Measurements from ENCODE around the gene MEGF10. TPM values are rescaled to one million over a fixed set of nuclear protein-coding genes. Genes with fewer than 3 reads are reported as not detected.

Gene MEGF10
- total RNA-seq, 1 donor from 2014 or later: 0.47 TPM

DNA sequence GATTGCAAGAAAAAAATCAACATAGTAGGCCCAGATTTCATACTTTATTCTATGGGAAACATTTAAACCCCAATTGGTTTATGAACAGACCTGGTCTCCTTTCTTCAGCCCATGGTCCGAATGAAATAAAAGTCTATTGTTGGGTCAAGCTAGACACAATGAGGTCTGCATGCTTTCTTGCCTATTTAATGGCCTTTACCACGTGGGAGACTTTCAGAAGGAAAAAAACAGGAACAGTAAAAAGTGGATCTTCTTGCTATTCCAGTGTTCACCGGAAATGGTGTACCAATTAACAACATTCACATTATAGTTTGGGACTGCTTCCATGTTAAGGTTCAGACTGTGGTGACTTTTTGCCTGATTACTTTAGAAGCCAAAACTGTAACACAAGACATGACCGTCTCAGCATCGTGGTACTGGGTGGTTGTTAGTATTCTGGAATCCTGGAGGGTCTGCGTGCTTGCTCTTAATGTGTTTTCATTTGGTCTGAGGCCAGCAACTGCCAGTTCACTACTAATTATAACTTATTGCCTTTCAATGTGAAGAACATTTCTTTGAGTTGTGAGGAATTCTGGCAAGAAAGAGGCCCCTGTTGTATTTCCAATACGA lies 141.5 kb downstream of the MEGF10 start:
- no peaks in the 10 kb centered on the region for H3K36me3 ChIP-seq
- no peaks in the 10 kb centered on the region for H3K27me3 ChIP-seq (ENCODE audit: low read depth)
- no peak overlapping the region for H3K4me3 ChIP-seq
- intact Hi-C loops (cut with micrococcal nuclease): no loop called here
- H3K4me1 ChIP-seq: peaks cover 15% of the 10 kb centered on the region
- no peak for DNase-seq
- H3K27ac ChIP-seq (replicated peaks): no peak overlapping the region
- TF ChIP-seq, protein P1, sequence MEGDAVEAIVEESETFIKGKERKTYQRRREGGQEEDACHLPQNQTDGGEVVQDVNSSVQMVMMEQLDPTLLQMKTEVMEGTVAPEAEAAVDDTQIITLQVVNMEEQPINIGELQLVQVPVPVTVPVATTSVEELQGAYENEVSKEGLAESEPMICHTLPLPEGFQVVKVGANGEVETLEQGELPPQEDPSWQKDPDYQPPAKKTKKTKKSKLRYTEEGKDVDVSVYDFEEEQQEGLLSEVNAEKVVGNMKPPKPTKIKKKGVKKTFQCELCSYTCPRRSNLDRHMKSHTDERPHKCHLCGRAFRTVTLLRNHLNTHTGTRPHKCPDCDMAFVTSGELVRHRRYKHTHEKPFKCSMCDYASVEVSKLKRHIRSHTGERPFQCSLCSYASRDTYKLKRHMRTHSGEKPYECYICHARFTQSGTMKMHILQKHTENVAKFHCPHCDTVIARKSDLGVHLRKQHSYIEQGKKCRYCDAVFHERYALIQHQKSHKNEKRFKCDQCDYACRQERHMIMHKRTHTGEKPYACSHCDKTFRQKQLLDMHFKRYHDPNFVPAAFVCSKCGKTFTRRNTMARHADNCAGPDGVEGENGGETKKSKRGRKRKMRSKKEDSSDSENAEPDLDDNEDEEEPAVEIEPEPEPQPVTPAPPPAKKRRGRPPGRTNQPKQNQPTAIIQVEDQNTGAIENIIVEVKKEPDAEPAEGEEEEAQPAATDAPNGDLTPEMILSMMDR (IDR thresholded peaks at IDR 0.05; ENCODE audit: borderline replicate concordance): no peak
- H3K9me3 ChIP-seq (replicated peaks): no peaks in the 10 kb centered on the region

DNA sequence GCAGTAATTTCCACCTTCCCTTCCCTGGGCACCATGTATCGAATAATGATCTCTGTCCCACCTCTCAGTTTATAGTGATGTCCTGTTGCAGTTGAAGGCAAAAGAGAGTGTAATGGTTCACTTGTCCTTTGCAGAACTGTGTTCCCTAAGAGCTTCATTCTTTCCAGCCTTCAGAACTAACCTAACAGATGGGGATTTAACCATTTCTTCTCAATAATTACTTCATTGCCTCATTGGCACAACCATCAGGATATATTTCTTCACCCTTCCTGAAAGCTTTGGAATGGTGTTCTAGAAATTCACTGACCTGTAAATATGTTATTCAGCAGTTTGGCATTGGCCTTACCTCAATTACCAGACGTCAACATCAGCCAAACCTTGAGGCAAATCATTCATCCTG lies 142.9 kb downstream of the MEGF10 start:
- DNase-seq: no peak
- Histone ChIP-seq H3K9me3 (replicated peaks) (no peaks in the 10 kb centered on the region), H3K4me3 (no peak overlapping the region), H3K27me3 (ENCODE audit: low read depth) (no peaks in the 10 kb centered on the region), H3K27ac (replicated peaks) (no peak overlapping the region), H3K36me3 (no peaks in the 10 kb centered on the region), H3K4me1 (peaks cover 4% of the 10 kb centered on the region)
- intact Hi-C loops (cut with micrococcal nuclease): no loop called here
- TF ChIP-seq, protein P1 (IDR thresholded peaks at IDR 0.05; ENCODE audit: borderline replicate concordance): no peak

GRCh38 chr5:127434588-127434987 lies 144.0 kb downstream of the MEGF10 start:
- DNase-seq: no peak
- Histone ChIP-seq H3K9me3 (replicated peaks) (no peaks in the 10 kb centered on the region), H3K36me3 (no peaks in the 10 kb centered on the region), H3K4me1 (no peaks in the 10 kb centered on the region), H3K27ac (replicated peaks) (no peak overlapping the region), H3K27me3 (ENCODE audit: low read depth) (no peaks in the 10 kb centered on the region), H3K4me3 (no peak overlapping the region)
- TF ChIP-seq, protein P1 (IDR thresholded peaks at IDR 0.05; ENCODE audit: borderline replicate concordance): no peak
- intact Hi-C loops (cut with micrococcal nuclease): no loop called here

DNA sequence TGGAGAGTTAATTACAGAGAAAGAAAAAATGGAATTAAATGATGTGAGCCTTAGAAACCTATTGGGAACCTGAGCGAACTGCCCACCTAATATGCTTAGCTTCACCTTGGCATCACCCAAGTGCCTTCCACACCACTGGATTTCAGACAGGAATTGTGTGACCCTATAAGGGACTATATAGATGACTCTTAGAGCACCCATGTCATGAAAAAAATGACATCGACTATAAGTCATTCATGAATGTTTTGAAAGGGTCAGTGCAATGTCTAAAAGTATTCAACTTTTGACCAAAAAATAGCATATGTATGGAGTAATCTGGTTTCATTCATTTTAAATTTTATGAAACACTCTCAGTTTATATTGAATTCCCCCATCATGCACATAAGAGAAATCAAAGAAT lies 145.2 kb downstream of the MEGF10 start:
- Histone ChIP-seq H3K36me3 (no peaks in the 10 kb centered on the region), H3K27ac (replicated peaks) (no peak overlapping the region), H3K4me1 (no peaks in the 10 kb centered on the region), H3K9me3 (replicated peaks) (no peaks in the 10 kb centered on the region), H3K4me3 (no peak overlapping the region), H3K27me3 (ENCODE audit: low read depth) (no peaks in the 10 kb centered on the region)
- intact Hi-C loops (cut with micrococcal nuclease): no loop called here
- no peak for DNase-seq
- TF ChIP-seq, protein P1 (IDR thresholded peaks at IDR 0.05; ENCODE audit: borderline replicate concordance): no peak

DNA sequence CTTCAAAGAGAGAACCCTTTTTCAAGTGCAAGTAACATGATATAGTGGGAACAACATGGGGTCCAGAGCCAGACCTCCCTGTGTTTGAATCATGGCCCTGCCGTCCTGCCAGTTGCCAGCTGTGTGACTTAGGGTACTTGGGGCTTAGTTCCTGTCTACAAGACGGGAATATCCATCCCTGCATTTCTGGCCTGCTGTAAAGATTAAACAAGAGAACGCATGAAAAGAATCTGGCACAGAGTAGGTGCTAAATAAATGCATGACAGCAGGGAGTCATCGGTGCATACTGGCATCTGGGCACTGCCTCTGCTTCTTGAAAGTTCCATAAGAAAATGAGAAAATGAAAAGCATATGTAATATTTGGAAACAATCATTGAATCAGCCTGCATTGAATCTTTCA lies 149.0 kb downstream of the MEGF10 start:
- H3K4me1 ChIP-seq: peaks cover 4% of the 10 kb centered on the region
- no peak for DNase-seq
- H3K9me3 ChIP-seq (replicated peaks): no peaks in the 10 kb centered on the region
- TF ChIP-seq, protein P1 (IDR thresholded peaks at IDR 0.05; ENCODE audit: borderline replicate concordance): no peak
- no peaks in the 10 kb centered on the region for H3K27me3 ChIP-seq (ENCODE audit: low read depth)
- intact Hi-C loops (cut with micrococcal nuclease): loop anchor here (10.0 kb wide), 1 partner anchor 145 kb away; the partner anchor contains the start of gene MEGF10
- no peaks in the 10 kb centered on the region for H3K36me3 ChIP-seq
- H3K4me3 ChIP-seq: no peak overlapping the region
- H3K27ac ChIP-seq (replicated peaks): no peak overlapping the region

Data from left ventricle myocardium inferior (tissue), 1 donor.